ENCODE measurements around the gene SEC23IP. TPM values are rescaled to one million over a fixed set of nuclear protein-coding genes. Genes with fewer than 3 reads are reported as not detected.
A peak's percentile ranks its signal among the peaks of the same experiment; 100 is the strongest.

The SEC23IP gene
- polyA plus RNA-seq, 1 donor (not counting 4 experiments of a cell fraction or from before 2014, with no cell fraction given) = 36.9 TPM

DNA sequence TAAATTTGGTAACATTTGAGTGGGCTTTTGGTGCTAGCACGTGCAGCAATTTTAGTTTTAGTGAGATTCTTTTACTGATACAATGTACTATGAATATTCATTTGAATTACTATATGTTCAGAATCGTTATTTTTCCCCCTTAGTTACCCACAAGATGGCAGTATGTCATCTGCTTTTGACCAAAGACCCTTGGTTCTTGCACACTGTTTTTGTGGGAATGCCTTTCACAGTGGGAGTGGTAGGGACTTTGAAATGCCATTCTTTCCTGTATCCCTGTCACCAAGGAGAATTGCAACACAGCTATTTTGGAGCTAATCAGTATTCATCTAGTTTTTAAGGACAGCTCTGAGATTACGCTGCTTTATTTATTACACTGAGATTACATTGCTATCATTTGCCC is 40.6 kb downstream of the SEC23IP start:
- Histone ChIP-seq H3K36me3 (ENCODE audit: control insufficient read depth in 2 of 2, extremely low read depth in 1 of 2, insufficient read depth in 2 of 2, low read length in 2 of 2) (peaks cover 19 to 29% of the 10 kb centered on the region in 2 experiments), H3K4me2 (ENCODE audit: control insufficient read depth, extremely low read depth, insufficient read depth, low read depth, low read length) (no peak overlapping the region), H3K9me1 (ENCODE audit: control insufficient read depth, extremely low read depth, insufficient read depth, low read length) (no peaks in the 10 kb centered on the region), H3K4me1 (ENCODE audit: control insufficient read depth, extremely low read depth, insufficient read depth, low read length) (no peaks in the 10 kb centered on the region), H3K27ac (ENCODE audit: control insufficient read depth, insufficient read depth, low read length) (no peak overlapping the region), H3K9ac (ENCODE audit: control insufficient read depth, extremely low read depth, insufficient read depth, low read length) (no peak overlapping the region), H3K27me3 (ENCODE audit: control insufficient read depth, extremely low read depth, insufficient read depth, low read length) (no peaks in the 10 kb centered on the region), H3K4me3 (ENCODE audit: control insufficient read depth in 2 of 3, extremely low read depth in 1 of 3, insufficient read depth in 2 of 3, low read depth in 1 of 3, low read length in 3 of 3) (no peak overlapping the region), H4K20me1 (ENCODE audit: control insufficient read depth, extremely low read depth, insufficient read depth, low read length) (no peaks in the 10 kb centered on the region), H3K9me3 (ENCODE audit: control insufficient read depth, low read depth, low read length) (no peaks in the 10 kb centered on the region), H3K79me2 (ENCODE audit: control insufficient read depth, insufficient read depth, low read length) (no peaks in the 10 kb centered on the region), H2AFZ (ENCODE audit: control insufficient read depth, low read length) (no peak overlapping the region)
- FAIRE-seq (no peak), DNase-seq (ENCODE audit: low read depth, low spot score) (no peak)
- TF ChIP-seq EZH2 (IDR thresholded peaks at IDR 0.05; ENCODE audit: low read length) = no peak
- TF ChIP-seq, protein P1, sequence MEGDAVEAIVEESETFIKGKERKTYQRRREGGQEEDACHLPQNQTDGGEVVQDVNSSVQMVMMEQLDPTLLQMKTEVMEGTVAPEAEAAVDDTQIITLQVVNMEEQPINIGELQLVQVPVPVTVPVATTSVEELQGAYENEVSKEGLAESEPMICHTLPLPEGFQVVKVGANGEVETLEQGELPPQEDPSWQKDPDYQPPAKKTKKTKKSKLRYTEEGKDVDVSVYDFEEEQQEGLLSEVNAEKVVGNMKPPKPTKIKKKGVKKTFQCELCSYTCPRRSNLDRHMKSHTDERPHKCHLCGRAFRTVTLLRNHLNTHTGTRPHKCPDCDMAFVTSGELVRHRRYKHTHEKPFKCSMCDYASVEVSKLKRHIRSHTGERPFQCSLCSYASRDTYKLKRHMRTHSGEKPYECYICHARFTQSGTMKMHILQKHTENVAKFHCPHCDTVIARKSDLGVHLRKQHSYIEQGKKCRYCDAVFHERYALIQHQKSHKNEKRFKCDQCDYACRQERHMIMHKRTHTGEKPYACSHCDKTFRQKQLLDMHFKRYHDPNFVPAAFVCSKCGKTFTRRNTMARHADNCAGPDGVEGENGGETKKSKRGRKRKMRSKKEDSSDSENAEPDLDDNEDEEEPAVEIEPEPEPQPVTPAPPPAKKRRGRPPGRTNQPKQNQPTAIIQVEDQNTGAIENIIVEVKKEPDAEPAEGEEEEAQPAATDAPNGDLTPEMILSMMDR (optimal IDR thresholded peaks at IDR 0.05 in 1 of 3, IDR thresholded peaks at IDR 0.05 in 1 of 3, conservative IDR thresholded peaks at IDR 0.05 in 1 of 3; ENCODE audit: extremely low read depth in 1 of 3, insufficient read depth in 2 of 3, low read length in 3 of 3) = peak in 1 of 3 experiments; percentile 11
- dilution Hi-C loops (cut with MboI; ENCODE audit: extremely low pct_ligation_motif_present, low sequenced_read_pairs) = no loop called here

DNA sequence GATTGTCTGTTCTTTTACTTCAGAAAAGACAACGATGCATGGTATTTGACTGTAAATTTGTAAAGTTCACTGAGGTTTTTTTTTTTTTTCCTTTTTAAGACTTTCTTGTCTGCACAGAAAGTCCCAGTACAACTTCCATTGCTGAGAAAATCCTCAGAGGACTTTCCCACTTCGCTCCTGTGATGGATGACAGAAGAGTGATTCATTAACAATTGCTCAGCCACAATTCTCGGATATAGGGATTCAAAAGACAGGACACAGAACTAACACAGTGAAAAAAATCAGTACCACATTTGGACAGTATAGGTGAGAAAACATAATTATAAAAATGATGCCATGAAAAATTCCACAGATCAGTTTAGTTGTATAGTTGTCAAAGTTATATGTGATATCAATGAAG is 48.0 kb downstream of the SEC23IP start:
- H4K20me1 ChIP-seq (ENCODE audit: control insufficient read depth, extremely low read depth, insufficient read depth, low read length) = no peaks in the 10 kb centered on the region
- H3K9me1 ChIP-seq (ENCODE audit: control insufficient read depth, extremely low read depth, insufficient read depth, low read length) = no peaks in the 10 kb centered on the region
- no peaks in the 10 kb centered on the region for H3K9me3 ChIP-seq (ENCODE audit: control insufficient read depth, low read depth, low read length)
- dilution Hi-C loops (cut with MboI; ENCODE audit: extremely low pct_ligation_motif_present, low sequenced_read_pairs) = no loop called here
- H3K79me2 ChIP-seq (ENCODE audit: control insufficient read depth, insufficient read depth, low read length) = no peaks in the 10 kb centered on the region
- H2AFZ ChIP-seq (ENCODE audit: control insufficient read depth, low read length) = no peak overlapping the region
- FAIRE-seq = no peak
- H3K27ac ChIP-seq (ENCODE audit: control insufficient read depth, insufficient read depth, low read length) = no peak overlapping the region
- no peak for DNase-seq (ENCODE audit: low read depth, low spot score)
- no peak overlapping the region for H3K4me2 ChIP-seq (ENCODE audit: control insufficient read depth, extremely low read depth, insufficient read depth, low read depth, low read length)
- no peaks in the 10 kb centered on the region for H3K27me3 ChIP-seq (ENCODE audit: control insufficient read depth, extremely low read depth, insufficient read depth, low read length)
- no peak overlapping the region for H3K9ac ChIP-seq (ENCODE audit: control insufficient read depth, extremely low read depth, insufficient read depth, low read length)
- H3K4me1 ChIP-seq (ENCODE audit: control insufficient read depth, extremely low read depth, insufficient read depth, low read length) = no peaks in the 10 kb centered on the region
- H3K36me3 ChIP-seq (ENCODE audit: control insufficient read depth in 2 of 2, extremely low read depth in 1 of 2, insufficient read depth in 2 of 2, low read length in 2 of 2) = peaks cover 12 to 24% of the 10 kb centered on the region in 2 experiments
- no peak for TF ChIP-seq EZH2 (IDR thresholded peaks at IDR 0.05; ENCODE audit: low read length)
- TF ChIP-seq, protein P1 (optimal IDR thresholded peaks at IDR 0.05 in 1 of 3, IDR thresholded peaks at IDR 0.05 in 1 of 3, conservative IDR thresholded peaks at IDR 0.05 in 1 of 3; ENCODE audit: extremely low read depth in 1 of 3, insufficient read depth in 2 of 3, low read length in 3 of 3) = no peak
- no peak overlapping the region for H3K4me3 ChIP-seq (ENCODE audit: control insufficient read depth in 2 of 3, extremely low read depth in 1 of 3, insufficient read depth in 2 of 3, low read depth in 1 of 3, low read length in 3 of 3)

Data from keratinocyte (primary cell).